Forelimb muscle (tissue), 1 donor: ENCODE measurements around the gene EEPD1. TPM values are rescaled to one million over a fixed set of nuclear protein-coding genes. Genes with fewer than 3 reads are reported as not detected.

Experiments used
- DNase-seq: peaks from one replicate; pipeline ENCODE4 v3.0.0-alpha.2; 2013; ENCODE audit warnings: low read depth
- polyA plus RNA-seq: library from polyadenylated mRNA; unstranded; fragments of 120-200 nt; gene quantifications from one replicate; pipeline ENCODE4 v1.2.1, GENCODE V29; 2013; ENCODE audit not compliant: insufficient read length

Gene EEPD1
- polyA plus RNA-seq, 1 donor, result 11.0 TPM

- no peak for DNase-seq
Observed at GRCh38 chr7:36299223-36299774, 146.2 kb downstream of the EEPD1 start.

DNA sequence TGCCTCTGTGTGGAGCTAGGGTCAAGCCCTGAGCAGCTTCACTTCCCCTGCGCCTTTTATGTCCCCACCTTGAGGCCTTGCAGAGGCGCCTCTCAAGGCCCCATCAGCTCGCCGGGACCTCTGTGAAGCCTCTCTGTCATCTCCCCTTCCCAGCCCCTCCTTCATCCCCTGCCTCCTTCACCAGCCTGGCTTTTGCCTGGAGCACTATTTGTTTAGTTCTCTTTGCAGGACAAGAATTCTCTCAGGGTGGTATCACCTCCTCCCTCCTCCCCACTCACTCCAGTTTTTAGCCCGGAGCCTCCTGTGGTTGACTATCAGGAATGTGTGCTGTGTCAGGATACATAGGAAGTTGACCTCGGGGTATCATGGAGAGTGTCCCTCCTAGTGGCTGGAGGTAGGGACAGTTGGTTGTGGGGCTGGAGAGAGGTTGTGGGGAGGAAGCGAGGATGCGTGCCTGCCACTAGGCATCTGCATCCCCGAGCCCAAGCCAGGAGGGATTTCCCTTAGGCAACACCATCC is 146.8 kb downstream of the EEPD1 start:
- DNase-seq, result no peak

GRCh38 chr7:36300696-36301350 is 147.8 kb downstream of the EEPD1 start:
- no peak for DNase-seq

GRCh38 chr7:36301914-36302771 is 149.1 kb downstream of the EEPD1 start:
- no peak for DNase-seq

- no peak for DNase-seq
Observed at GRCh38 chr7:36303202-36304098, 150.4 kb downstream of the EEPD1 start.

GRCh38 chr7:36304099-36304425 is 151.0 kb downstream of the EEPD1 start:
- no peak for DNase-seq

- no peak for DNase-seq
Observed at GRCh38 chr7:36305226-36305625, 152.2 kb downstream of the EEPD1 start.

- no peak for DNase-seq
Observed at GRCh38 chr7:36305648-36306047, 152.6 kb downstream of the EEPD1 start.

- no peak for DNase-seq
Observed at GRCh38 chr7:36306222-36306621, 153.2 kb downstream of the EEPD1 start.

GRCh38 chr7:36306722-36307121 is 153.7 kb downstream of the EEPD1 start:
- DNase-seq, result no peak

- no peak for DNase-seq
Observed at GRCh38 chr7:36308031-36308430, 155.0 kb downstream of the EEPD1 start.

DNA sequence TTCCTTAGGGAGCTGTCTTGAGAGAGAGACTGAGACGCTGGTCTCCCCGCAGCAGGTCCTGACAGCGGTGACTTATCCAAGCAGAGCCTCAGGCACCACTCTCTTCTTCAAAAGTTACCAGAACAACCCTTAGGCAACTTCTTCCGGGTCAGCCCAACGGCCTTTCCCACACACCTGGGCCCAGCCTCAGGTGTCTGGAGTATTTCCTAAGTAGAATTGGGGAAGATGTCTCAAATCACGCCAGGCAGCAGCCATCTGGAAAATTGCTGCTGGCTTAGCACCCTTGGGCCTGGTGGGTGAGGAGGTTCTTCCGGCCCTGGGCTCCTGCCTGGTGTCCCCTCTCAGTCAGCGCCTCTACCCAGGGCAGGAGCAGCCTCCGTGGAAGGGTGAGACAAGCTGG is 156.2 kb downstream of the EEPD1 start:
- DNase-seq, result no peak

DNA sequence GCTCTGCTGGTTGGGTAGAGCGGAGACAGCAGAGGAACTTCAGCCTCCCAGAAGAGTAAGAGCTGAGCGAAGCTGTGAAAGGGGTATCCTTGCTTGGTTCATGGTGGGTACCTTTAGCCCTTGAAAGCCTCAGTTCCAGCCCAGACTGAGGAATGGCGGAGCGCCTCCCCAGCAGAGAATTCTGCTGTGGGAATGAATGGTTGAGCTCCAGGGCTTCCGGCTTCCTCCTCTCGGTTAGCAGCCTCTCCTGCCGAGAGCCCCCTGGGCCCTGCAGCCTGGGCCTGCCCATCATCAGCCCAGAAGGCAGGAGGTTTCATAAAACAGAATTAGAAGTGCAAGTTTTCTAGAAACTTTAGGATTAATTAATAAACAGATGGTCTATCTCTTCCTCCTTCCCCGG is 156.7 kb downstream of the EEPD1 start:
- DNase-seq, result no peak

DNA sequence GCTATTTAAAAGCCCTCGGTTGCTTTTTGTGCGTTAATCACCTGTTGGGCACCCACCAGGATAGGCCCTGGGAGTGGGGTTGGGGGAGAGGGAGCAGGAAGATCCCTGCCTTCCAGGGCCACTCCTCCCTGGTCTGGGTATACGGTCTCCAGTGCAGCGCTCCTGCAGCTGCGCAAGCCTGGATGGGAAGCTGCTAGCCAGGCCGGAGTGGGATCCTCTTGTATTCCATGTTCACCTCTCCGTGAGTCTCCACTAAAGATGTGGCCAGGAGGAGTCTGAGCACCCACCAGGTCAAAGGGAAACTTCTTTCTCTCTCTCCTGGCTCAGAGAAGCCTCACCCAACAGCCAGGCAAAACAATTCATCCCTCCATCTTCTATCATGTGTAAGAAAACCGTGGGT is 157.8 kb downstream of the EEPD1 start:
- no peak for DNase-seq

DNA sequence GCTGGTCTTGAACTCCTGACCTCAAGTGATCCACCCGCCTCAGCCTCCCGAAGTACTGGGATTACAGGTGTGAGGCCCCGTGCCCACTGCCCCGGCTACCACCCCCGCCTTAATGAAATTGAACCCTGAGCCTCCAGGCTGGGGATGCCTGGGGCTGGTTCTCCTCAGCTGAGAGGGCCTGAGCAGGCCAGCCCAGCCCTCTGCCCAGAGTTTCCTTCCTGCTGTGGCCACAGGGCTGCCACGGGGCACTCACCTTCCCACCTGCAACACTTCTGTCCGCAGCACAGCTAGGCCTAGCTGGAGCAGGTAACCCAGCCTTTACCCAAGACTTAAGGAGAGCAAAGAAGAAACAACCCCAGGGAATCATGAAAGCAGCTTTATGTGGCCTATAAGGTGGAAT is 158.5 kb downstream of the EEPD1 start:
- no peak for DNase-seq

DNA sequence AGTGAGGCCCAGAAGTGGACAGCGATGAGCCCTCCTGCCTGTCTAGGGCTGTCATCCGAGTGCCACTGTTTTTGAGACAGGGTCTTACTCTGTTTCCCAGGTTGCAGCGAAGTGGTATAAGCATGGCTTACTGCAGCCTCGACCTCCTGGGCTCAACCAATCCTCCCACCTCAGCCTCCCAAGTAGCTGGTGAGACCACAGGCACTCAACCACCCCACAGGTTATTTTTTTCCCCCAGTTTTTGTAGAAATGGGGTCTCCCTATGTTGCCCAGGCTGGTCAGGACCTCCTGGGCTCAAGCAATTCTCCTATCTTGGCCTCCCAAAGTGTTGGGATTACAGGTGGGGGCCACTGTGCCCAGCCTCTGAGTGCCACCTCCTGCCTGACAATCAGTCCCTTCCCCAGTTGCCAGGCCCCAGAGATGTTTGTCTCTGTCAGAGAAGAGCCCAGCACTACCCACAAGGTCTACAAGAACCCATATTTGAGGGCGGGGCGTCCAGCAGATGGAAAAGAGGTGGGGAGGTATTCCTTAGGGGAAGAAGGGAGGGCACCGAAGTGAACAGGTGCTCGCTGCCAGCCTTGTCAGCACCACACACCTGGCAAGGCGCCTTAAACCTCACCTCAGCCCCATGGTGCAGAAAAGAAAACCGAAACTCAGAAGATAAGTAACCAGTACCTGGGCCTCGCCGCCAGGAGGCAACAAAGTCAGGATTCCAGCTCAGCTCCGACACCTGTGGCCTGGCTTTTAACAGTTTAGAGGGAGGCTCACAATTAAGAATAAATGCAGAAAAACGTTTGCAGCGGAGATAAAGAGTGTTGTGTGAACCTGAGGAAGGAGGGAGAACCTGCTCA is 159.2 kb downstream of the EEPD1 start:
- DNase-seq, result no peak

- DNase-seq, result no peak
Observed at GRCh38 chr7:36312915-36313334, 159.9 kb downstream of the EEPD1 start.

DNA sequence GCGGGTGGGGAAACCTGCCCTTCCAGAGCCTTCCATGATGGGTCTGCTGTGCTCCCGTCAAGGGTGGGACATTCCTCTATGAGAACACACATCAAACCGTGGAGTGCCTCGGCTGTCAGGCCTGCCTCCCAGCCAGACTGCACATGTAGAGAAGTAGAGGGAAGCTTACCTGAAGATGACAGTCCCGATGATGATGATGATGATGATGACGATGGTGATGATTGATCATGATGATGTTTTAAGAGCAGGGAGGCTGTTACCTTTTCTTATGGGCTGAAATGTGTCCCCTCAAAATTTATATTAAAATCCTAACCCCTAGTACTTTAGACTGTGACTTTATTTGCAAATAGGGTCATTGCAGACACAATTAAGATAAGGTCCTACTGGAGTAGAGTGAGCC is 160.6 kb downstream of the EEPD1 start:
- DNase-seq, result no peak

DNA sequence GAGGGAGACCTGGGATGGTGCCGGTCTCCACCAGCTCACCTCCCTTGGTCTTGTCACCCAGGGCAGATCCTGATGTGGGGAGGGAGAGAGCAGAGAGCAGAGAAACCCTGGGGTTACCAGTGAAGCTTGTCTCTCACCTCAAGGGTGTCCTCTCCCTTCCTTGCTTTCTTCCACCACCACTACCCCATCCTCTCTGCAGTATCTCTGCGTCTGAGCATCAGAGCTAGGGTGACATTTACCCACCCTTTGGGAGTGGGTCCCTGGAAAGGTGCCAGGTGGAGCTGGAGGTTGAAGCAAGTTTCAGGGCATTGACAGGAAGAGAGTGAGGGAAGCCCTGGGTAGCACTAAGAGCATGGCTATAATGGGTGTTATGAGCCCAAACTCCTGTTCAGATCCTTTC is 161.4 kb downstream of the EEPD1 start:
- no peak for DNase-seq

DNA sequence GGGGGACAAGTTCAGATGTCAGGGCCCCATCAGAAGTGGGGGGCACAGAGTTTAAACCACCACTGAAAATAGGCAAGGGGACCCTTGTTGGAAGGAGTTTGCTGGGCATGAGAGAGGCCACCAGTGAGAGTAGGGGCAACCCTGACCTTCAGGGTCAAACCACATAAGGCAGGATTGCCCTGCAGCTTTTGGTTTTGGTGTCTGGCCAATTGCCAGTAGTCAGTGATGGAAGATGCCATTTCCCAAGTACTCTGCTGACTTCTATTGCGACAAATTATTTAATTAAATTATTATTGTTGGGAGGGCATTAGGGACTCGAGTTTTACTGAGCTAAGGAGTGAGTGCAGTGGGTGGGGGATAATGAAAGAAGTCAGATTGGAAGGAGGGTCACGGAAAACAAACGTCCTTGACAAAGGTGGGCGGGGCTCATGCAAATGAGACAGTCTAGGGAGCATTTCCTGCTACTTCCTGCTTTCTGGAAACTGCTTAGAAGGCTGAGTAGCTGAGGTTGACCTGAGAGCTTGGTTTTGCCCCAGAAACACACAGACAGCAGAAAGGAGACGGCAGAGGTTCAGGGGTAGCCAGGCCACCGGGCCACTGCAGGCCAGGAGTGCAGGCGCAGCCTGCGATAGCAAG is 162.4 kb downstream of the EEPD1 start:
- DNase-seq, result no peak
